SH-SY5Y (cell line): ENCODE results near the gene ARSJ.

Source experiments
- GATA2 ChIP-seq: IDR thresholded peaks from 2 replicates; pipeline ENCODE4 v1.6.1; 2011; ENCODE audit warnings: mild to moderate bottlenecking, low read depth, low read length
- GATA3 ChIP-seq: IDR thresholded peaks from 2 replicates; pipeline ENCODE4 v1.6.1; 2011; ENCODE audit warnings: low read depth, mild to moderate bottlenecking, low read length, moderate library complexity

- TF ChIP-seq GATA2, result no peak
- no peak for TF ChIP-seq GATA3
These were observed 8.0 kb upstream of the ARSJ start for GRCh38 chr4:113987382-113987941.
